Thyroid gland (tissue), 4 donors: ENCODE data around the gene KISS1R. TPM values are rescaled to one million over a fixed set of nuclear protein-coding genes. Genes with fewer than 3 reads are reported as not detected.

Experiments used
- DNase-seq, 2 donors: peaks; one replicate each; pipeline ENCODE4 v3.0.0-alpha.2; 2019
- H3K27ac ChIP-seq, 3 donors: fragments of 200-600 bp; sonication (generic); 1 replicate in 2 of 3; 2 replicates in 1 of 3; pipeline ENCODE4 v1.5.1; 2016 to 2019; ENCODE audit warnings: mild to moderate bottlenecking in 1 of 3, moderate library complexity in 1 of 3
- H3K27me3 ChIP-seq: fragments of 200-600 bp; sonication (generic); one replicate; pipeline ENCODE4 v1.5.1; 2019
- H3K36me3 ChIP-seq, 2 donors: fragments of 200-600 bp; sonication (generic); one replicate each; pipeline ENCODE4 v1.5.1; 2016 to 2019
- H3K4me1 ChIP-seq, 2 donors: fragments of 200-600 bp; sonication (generic); one replicate each; pipeline ENCODE4 v1.5.1; 2017 to 2019
- H3K4me3 ChIP-seq, 3 donors: fragments of 200-600 bp; sonication (generic); replicated peaks in 1 of 3; 1 replicate in 2 of 3; 2 replicates in 1 of 3; pipeline ENCODE4 v1.5.1; 2016; ENCODE audit warnings: mild to moderate bottlenecking in 1 of 3
- H3K9me3 ChIP-seq: fragments of 200-600 bp; sonication (generic); one replicate; pipeline ENCODE4 v1.5.1; 2017
- POLR2A ChIP-seq, 2 donors: fragments of 450-650 bp; IDR thresholded peaks; one replicate each; pipeline ENCODE4 v1.6.1; 2017; ENCODE audit warnings: antibody characterized with exemption in 2 of 2, mild to moderate bottlenecking in 2 of 2, moderate library complexity in 1 of 2
- WGBS, 2 donors: methylation state at CpG; one replicate each; pipeline ENCODE4 v1.1.5; 2017; 5-methylcytosine and 5-hydroxymethylcytosine counted together
- intact Hi-C: fragments of 100-400 bp; cut with DNase I; formaldehyde crosslinking; loops from one replicate; pipeline ENCODE4 v1.15.1; 2023
- total RNA-seq, 4 donors: library from RNA; depleted of rRNA; stranded (reverse); fragments of >200 nt; gene quantifications; one replicate each; pipeline ENCODE4 v1.2.3, GENCODE V29; 2016
- TF ChIP-seq, protein P1 (sequence below), 6 experiments: fragments of 200-600 bp in 3 of 6; fragments of 450-650 bp in 3 of 6; sonication (generic) in 3 of 6; IDR thresholded peaks; one replicate each; pipeline ENCODE4 v1.5.1; 2016 to 2019; ENCODE audit warnings: antibody characterized with exemption in 6 of 6, mild to moderate bottlenecking in 2 of 6, inconsistent platforms in 1 of 6, moderate library complexity in 1 of 6

KISS1R gene
- total RNA-seq, 4 donors from 2014 or later = not detected

DNA sequence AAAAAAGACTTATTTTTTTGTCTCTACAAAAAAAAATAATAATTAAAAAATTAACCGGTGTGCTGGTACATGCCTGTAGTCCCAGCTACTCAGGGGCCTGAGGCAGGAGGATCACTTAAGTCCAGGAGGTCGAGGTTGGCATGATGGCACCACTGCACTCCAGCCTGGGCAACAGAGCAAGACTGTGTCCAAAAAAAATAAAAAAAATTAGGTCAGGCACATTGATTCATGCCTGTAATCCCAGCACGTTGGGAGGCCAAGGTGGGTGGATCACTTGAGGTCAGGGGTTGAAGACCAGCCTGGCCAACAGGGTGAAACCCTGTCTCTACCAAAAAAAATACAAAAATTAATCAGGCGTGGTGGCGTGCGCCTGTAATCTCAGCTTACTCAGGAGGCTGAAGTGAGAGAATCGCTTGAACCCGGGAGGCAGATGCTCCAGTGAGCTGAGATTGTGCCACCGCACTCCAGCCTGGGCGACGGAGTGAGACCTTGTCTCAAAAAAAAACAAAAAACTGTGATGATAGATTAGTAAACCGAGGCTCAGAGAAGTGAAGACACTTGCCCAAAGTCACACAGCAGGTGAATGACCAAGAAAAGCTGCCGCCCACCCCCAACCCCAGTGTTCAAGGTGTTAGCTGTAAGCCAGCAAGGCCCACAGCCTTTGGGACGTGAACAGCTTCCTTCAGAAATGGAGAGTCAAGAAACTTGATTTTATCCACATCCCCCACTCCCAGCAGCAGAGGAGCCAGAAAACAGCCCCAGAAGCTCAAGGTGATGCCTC, 14.5 kb upstream of the KISS1R start:
- intact Hi-C loops = no loop called here
- peak; percentile 38 to 54 for DNase-seq
- peaks cover 0 to 15% of the 10 kb centered on the region in 2 donors for H3K4me1 ChIP-seq
- H3K4me3 ChIP-seq = no peak overlapping the region
- no peaks in the 10 kb centered on the region for H3K27me3 ChIP-seq
- H3K27ac ChIP-seq = no peak overlapping the region
- TF ChIP-seq, protein P1, sequence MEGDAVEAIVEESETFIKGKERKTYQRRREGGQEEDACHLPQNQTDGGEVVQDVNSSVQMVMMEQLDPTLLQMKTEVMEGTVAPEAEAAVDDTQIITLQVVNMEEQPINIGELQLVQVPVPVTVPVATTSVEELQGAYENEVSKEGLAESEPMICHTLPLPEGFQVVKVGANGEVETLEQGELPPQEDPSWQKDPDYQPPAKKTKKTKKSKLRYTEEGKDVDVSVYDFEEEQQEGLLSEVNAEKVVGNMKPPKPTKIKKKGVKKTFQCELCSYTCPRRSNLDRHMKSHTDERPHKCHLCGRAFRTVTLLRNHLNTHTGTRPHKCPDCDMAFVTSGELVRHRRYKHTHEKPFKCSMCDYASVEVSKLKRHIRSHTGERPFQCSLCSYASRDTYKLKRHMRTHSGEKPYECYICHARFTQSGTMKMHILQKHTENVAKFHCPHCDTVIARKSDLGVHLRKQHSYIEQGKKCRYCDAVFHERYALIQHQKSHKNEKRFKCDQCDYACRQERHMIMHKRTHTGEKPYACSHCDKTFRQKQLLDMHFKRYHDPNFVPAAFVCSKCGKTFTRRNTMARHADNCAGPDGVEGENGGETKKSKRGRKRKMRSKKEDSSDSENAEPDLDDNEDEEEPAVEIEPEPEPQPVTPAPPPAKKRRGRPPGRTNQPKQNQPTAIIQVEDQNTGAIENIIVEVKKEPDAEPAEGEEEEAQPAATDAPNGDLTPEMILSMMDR (IDR thresholded peaks at IDR 0.05) = no peak
- no peak for TF ChIP-seq POLR2A (IDR thresholded peaks at IDR 0.05)
- 70 to 75% methylated on average over 14 of the region's 14 CpGs for WGBS, 2 donors
- peaks cover 0 to 3% of the 10 kb centered on the region in 2 donors for H3K36me3 ChIP-seq
- H3K9me3 ChIP-seq = no peaks in the 10 kb centered on the region

GRCh38 chr19:903266-903797, 13.8 kb upstream of the KISS1R start:
- intact Hi-C loops = no loop called here
- WGBS, 2 donors = 76 to 83% methylated on average over 30 to 32 of the region's 32 CpGs
- no peaks in the 10 kb centered on the region for H3K9me3 ChIP-seq
- TF ChIP-seq POLR2A (IDR thresholded peaks at IDR 0.05) = no peak
- TF ChIP-seq, protein P1 (IDR thresholded peaks at IDR 0.05) = no peak
- H3K36me3 ChIP-seq = peaks cover 0 to 3% of the 10 kb centered on the region in 2 donors
- H3K4me1 ChIP-seq = peaks cover 0 to 15% of the 10 kb centered on the region in 2 donors
- no peak overlapping the region for H3K4me3 ChIP-seq
- DNase-seq = peak in 1 of 2 donors; percentile 47
- H3K27ac ChIP-seq = no peak overlapping the region
- no peaks in the 10 kb centered on the region for H3K27me3 ChIP-seq

DNA sequence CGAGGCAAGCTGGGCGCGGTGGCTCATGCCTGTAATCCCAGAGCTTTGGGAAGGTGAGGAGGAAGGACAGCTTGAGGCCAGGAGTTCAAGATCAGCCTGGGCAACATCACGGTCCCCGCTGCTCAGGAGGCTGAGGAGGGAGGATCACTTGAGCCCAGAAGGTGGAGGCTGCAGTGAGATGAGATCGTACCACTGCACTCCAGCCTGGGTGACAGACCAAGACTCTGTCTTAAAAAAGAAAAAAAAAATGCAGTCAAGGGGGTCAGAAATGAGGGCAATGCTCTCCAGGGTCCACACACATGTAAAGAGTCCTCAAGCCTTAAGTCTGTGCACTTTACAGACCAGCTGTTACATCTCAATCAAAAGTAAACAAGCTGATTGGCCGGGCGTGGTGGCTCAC, 12.6 kb upstream of the KISS1R start:
- Histone ChIP-seq H3K27me3 (no peaks in the 10 kb centered on the region), H3K36me3 (peaks cover 0 to 2% of the 10 kb centered on the region in 2 donors), H3K4me3 (no peak overlapping the region), H3K27ac (no peak overlapping the region), H3K4me1 (peaks cover 0 to 24% of the 10 kb centered on the region in 2 donors), H3K9me3 (no peaks in the 10 kb centered on the region)
- intact Hi-C loops = no loop called here
- 88 to 93% methylated on average over 8 of the region's 8 CpGs for WGBS, 2 donors
- DNase-seq = no peak
- TF ChIP-seq POLR2A (IDR thresholded peaks at IDR 0.05) = no peak
- TF ChIP-seq, protein P1 (IDR thresholded peaks at IDR 0.05) = no peak

GRCh38 chr19:906480-906879, 10.7 kb upstream of the KISS1R start:
- intact Hi-C loops = no loop called here
- Histone ChIP-seq H3K4me3 (no peak overlapping the region), H3K36me3 (no peaks in the 10 kb centered on the region), H3K27ac (no peak overlapping the region), H3K9me3 (no peaks in the 10 kb centered on the region), H3K4me1 (peaks cover 0 to 24% of the 10 kb centered on the region in 2 donors), H3K27me3 (no peaks in the 10 kb centered on the region)
- TF ChIP-seq, protein P1 (IDR thresholded peaks at IDR 0.05) = no peak
- TF ChIP-seq POLR2A (IDR thresholded peaks at IDR 0.05) = no peak
- WGBS, 2 donors = 95 to 97% methylated on average over 7 of the region's 7 CpGs
- DNase-seq = no peak

- TF ChIP-seq POLR2A (IDR thresholded peaks at IDR 0.05) = no peak
- TF ChIP-seq, protein P1 (IDR thresholded peaks at IDR 0.05) = no peak
- Histone ChIP-seq H3K4me1 (peaks cover 0 to 23% of the 10 kb centered on the region in 2 donors), H3K36me3 (no peaks in the 10 kb centered on the region), H3K27ac (no peak overlapping the region), H3K9me3 (no peaks in the 10 kb centered on the region), H3K27me3 (no peaks in the 10 kb centered on the region), H3K4me3 (no peak overlapping the region)
- intact Hi-C loops = no loop called here
- no peak for DNase-seq
- 91 to 92% methylated on average over 9 to 11 of the region's 14 CpGs for WGBS, 2 donors
Observed at GRCh38 chr19:907183-907853, 9.8 kb upstream of the KISS1R start.
